Prostate gland (tissue), 2 donors: ENCODE data around the gene MPHOSPH10. TPM values are rescaled to one million over a fixed set of nuclear protein-coding genes. Genes with fewer than 3 reads are reported as not detected.

Experiments
- DNase-seq: peaks from one replicate; pipeline ENCODE4 v3.0.0-alpha.2; 2019; ENCODE audit warnings: low spot score
- H3K27ac ChIP-seq, 2 donors: fragments of 200-600 bp; sonication (generic); 2 replicates each; pipeline ENCODE4 v1.5.1; 2017 to 2019
- H3K27me3 ChIP-seq: fragments of 200-600 bp; sonication (generic); replicated peaks from 2 replicates; pipeline ENCODE4 v1.5.1; 2019; ENCODE audit not compliant: insufficient read depth
- H3K36me3 ChIP-seq, 2 donors: fragments of 200-600 bp; sonication (generic); 1 replicate in 1 of 2; 2 replicates in 1 of 2; pipeline versions ENCODE4 v1.5.1 to v1.8.1; 2017 to 2019
- H3K4me1 ChIP-seq: fragments of 200-600 bp; sonication (generic); replicated peaks from 2 replicates; pipeline ENCODE4 v1.5.1; 2019
- H3K4me3 ChIP-seq, 2 donors: fragments of 200-600 bp; sonication (generic); 2 replicates each; pipeline ENCODE4 v1.5.1; 2017 to 2019
- H3K9me3 ChIP-seq: fragments of 200-600 bp; sonication (generic); 2 replicates; pipeline ENCODE4 v1.5.1; 2017
- POLR2A ChIP-seq: fragments of 450-650 bp; IDR thresholded peaks from one replicate; pipeline ENCODE4 v1.6.1; 2016; ENCODE audit warnings: antibody characterized with exemption, mild to moderate bottlenecking
- POLR2AphosphoS5 ChIP-seq: sonication (generic); formaldehyde crosslinking; IDR thresholded peaks from one replicate; pipeline ENCODE4 v1.6.1; 2017; ENCODE audit warnings: antibody characterized with exemption
- WGBS: methylation state at CpG from one replicate; pipeline ENCODE4 v1.1.5; 2018; 5-methylcytosine and 5-hydroxymethylcytosine counted together
- intact Hi-C: fragments of 100-400 bp; cut with DNase I; formaldehyde crosslinking; loops from one replicate; pipeline ENCODE4 v1.14.2; 2022
- total RNA-seq, 2 donors: library from RNA; depleted of rRNA; stranded (reverse); fragments of >200 nt; gene quantifications; one replicate each; pipeline ENCODE4 v1.1.0, GENCODE V29; 2016
- TF ChIP-seq, protein P1 (sequence below), 4 experiments: fragments of 200-600 bp in 2 of 4; fragments of 450-650 bp in 2 of 4; sonication (generic) in 2 of 4; IDR thresholded peaks; 1 replicate in 3 of 4; 2 replicates in 1 of 4; pipeline ENCODE4 v1.5.1; 2016 to 2019; ENCODE audit warnings: antibody characterized with exemption in 4 of 4, mild to moderate bottlenecking in 2 of 4, moderate library complexity in 2 of 4

The MPHOSPH10 gene
- total RNA-seq, 2 donors from 2014 or later: 20.2 to 25.9 TPM

DNA sequence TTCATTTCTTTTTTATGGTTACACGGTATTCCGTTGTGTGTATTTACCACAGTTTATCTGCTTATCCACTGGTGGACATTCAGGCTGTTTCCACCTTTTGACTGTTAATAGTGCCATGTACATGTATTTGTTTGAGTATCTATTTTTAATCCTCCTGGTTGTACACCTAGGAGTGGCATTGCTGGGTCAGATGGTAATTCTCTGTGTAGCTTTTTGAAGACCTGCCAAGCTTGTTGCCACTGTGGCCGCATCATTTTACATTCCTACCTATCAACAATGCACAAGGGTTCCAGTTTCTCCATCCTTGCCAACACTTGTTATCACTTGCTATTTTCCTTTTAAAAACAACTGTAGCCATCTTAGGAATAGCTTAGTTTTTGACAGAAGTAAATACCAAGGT, 13.3 kb downstream of the MPHOSPH10 start:
- Histone ChIP-seq H3K4me3 (no peak overlapping the region), H3K27ac (no peak overlapping the region), H3K36me3 (peaks cover 20 to 22% of the 10 kb centered on the region in 2 donors), H3K9me3 (no peaks in the 10 kb centered on the region), H3K27me3 (no peaks in the 10 kb centered on the region), H3K4me1 (no peaks in the 10 kb centered on the region)
- WGBS: 83% methylated on average over 3 of the region's 3 CpGs
- no peak for TF ChIP-seq POLR2AphosphoS5
- no peak for TF ChIP-seq POLR2A
- intact Hi-C loops: no loop called here
- DNase-seq: no peak

DNA sequence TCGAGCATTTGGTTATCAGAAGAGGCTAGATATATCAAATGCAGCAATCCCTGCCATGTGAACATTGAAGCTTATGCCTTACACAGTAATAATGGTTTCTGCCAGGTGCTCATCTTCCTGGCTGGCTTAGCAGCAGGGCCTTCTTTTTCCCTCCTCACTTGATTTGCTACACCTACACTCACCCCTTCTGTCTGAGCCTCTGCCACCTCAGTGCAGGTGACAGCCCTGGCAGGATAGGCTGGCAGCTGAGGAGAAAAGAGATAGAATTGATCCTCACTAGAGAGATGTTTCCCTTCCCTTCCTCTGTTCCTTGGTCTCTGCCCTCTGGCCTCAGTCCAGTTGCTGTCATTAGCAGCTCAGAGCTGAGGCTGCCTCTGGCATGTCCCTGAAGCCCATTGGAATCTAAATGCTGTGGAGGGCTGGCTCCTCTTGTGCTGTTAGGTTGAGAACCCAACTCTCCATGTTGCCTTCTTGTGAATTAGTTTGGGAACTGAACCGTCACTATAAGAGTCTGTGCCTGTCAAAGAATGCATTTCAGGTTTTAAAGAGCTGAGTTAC, 18.2 kb downstream of the MPHOSPH10 start:
- TF ChIP-seq, protein P1, sequence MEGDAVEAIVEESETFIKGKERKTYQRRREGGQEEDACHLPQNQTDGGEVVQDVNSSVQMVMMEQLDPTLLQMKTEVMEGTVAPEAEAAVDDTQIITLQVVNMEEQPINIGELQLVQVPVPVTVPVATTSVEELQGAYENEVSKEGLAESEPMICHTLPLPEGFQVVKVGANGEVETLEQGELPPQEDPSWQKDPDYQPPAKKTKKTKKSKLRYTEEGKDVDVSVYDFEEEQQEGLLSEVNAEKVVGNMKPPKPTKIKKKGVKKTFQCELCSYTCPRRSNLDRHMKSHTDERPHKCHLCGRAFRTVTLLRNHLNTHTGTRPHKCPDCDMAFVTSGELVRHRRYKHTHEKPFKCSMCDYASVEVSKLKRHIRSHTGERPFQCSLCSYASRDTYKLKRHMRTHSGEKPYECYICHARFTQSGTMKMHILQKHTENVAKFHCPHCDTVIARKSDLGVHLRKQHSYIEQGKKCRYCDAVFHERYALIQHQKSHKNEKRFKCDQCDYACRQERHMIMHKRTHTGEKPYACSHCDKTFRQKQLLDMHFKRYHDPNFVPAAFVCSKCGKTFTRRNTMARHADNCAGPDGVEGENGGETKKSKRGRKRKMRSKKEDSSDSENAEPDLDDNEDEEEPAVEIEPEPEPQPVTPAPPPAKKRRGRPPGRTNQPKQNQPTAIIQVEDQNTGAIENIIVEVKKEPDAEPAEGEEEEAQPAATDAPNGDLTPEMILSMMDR (IDR thresholded peaks at IDR 0.05): no peak
- TF ChIP-seq POLR2AphosphoS5: no peak
- no peak for TF ChIP-seq POLR2A
- H3K27ac ChIP-seq: no peak overlapping the region
- no peaks in the 10 kb centered on the region for H3K27me3 ChIP-seq
- intact Hi-C loops: no loop called here
- H3K9me3 ChIP-seq: no peaks in the 10 kb centered on the region
- no peak overlapping the region for H3K4me3 ChIP-seq
- DNase-seq: no peak
- no peaks in the 10 kb centered on the region for H3K4me1 ChIP-seq
- peaks cover 15 to 23% of the 10 kb centered on the region in 2 donors for H3K36me3 ChIP-seq
- WGBS: 86% methylated on average over 2 of the region's 2 CpGs

DNA sequence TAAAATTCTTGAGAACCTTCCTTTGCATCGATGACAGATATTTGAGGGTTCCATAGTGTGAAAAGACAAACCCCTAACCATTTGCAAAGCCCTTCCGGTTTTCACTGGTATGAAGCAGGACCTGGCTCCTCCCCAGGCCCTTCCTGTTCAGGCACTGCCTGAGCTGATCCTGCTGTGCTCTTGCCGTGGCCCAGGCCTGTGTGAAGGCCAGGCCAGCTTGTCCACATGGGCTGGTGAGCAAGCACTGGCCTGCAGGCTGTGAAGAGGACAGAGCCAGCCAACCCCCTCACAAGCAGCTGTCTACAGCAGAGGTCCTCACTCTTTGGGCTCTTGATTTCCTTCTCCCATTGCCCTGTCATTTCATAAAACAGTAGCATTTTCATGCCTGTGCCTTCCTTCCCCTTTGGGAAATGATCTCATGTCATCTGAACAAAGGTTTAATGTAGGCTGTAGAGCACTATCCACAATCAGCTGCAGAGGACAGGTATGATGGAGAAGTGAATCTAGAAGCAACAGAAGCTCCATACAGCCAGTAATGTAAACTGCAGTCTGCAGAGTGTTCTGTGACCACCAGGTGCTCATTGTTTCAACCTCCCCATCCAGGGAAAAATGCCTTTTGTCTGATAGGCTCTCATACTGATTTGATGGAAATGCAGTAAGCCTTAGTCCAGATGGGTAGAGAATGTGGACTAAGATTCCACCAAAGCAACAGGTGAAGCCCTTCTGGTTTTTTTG, 19.8 kb downstream of the MPHOSPH10 start:
- DNase-seq: no peak
- Histone ChIP-seq H3K36me3 (peaks cover 13 to 15% of the 10 kb centered on the region in 2 donors), H3K27ac (no peak overlapping the region), H3K27me3 (no peaks in the 10 kb centered on the region), H3K4me1 (no peaks in the 10 kb centered on the region), H3K9me3 (no peaks in the 10 kb centered on the region), H3K4me3 (no peak overlapping the region)
- TF ChIP-seq POLR2AphosphoS5 (no peak), POLR2A (no peak)
- TF ChIP-seq, protein P1 (IDR thresholded peaks at IDR 0.05): no peak
- intact Hi-C loops: no loop called here
- WGBS: 57% methylated on average over 3 of the region's 3 CpGs

DNA sequence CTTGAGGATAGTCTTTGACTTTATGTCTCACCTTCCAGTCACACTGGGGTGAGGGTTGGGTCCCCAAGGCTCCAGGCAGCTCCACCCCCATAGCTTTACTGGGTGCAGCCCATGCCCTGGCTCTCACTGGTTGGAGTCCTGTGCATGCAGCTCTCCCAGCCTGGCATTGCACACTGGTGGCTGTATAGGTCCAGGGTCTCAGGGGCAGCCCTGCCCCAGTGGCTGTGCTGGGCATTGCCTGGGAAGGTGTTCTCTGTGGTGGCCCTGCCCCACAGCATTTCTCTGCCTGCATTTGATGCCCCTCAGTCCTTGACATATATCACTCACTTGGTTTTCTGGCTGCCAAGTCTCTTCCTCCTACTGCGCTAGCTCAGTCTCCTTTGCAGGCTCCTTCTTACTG, 21.2 kb downstream of the MPHOSPH10 start:
- H3K36me3 ChIP-seq: peaks cover 10 to 15% of the 10 kb centered on the region in 2 donors
- no peaks in the 10 kb centered on the region for H3K9me3 ChIP-seq
- H3K27ac ChIP-seq: no peak overlapping the region
- no peak for DNase-seq
- TF ChIP-seq, protein P1 (IDR thresholded peaks at IDR 0.05): no peak
- TF ChIP-seq POLR2A (no peak), POLR2AphosphoS5 (no peak)
- intact Hi-C loops: no loop called here
- H3K27me3 ChIP-seq: no peaks in the 10 kb centered on the region
- no peak overlapping the region for H3K4me3 ChIP-seq
- WGBS: 100% methylated on average over 1 of the region's 1 CpG
- no peaks in the 10 kb centered on the region for H3K4me1 ChIP-seq

DNA sequence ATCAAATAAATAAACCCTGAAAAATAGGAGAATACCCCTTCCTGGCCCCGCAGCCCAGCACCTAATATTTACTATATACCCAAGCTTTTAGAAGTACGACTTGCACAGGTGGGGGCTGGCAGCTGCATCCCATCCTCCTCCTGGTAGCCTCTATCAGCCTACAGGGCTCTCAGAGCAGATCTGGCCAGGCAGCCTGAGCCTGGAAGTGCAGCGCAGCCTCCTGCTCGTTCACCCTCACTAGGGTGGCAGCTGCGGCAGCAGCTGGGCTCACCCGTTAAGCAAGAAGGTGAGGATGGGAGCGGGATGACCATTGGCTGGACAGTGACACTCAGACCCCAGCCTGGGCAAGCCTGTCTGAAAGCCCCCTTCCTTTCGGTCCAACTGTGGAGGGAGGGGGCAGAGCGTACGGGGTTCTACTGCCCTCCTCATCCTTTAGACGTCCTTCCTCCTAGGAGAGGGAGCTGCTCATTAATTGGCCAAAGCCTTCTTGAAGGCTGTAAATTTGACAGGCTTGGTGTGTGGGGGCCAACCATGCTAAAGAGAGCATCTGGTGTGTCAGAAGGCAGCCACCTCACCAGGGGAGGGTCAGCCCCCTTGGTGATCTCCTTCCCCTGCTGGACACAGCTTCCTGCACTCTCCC, 23.3 kb downstream of the MPHOSPH10 start:
- 58% methylated on average over 11 of the region's 11 CpGs for WGBS
- DNase-seq: no peak

More for the DNA sequence above, 23.3 kb downstream of the MPHOSPH10 start:
- H3K9me3 ChIP-seq: no peaks in the 10 kb centered on the region
- no peaks in the 10 kb centered on the region for H3K27me3 ChIP-seq
- H3K4me3 ChIP-seq: no peak overlapping the region
- no peak overlapping the region for H3K27ac ChIP-seq
- no peaks in the 10 kb centered on the region for H3K4me1 ChIP-seq
- intact Hi-C loops: no loop called here
- TF ChIP-seq, protein P1 (IDR thresholded peaks at IDR 0.05): no peak
- TF ChIP-seq POLR2AphosphoS5 (no peak), POLR2A (no peak)
- H3K36me3 ChIP-seq: peaks cover 3 to 7% of the 10 kb centered on the region in 2 donors
